PC-3 (cell line): Measurements from ENCODE around the gene SLC22A5.

Experiments
- EZH2 ChIP-seq: fragments of 300-600 bp; sonication (generic); IDR thresholded peaks from one replicate; pipeline ENCODE4 v1.6.1; 2017; ENCODE audit warnings: antibody characterized with exemption, mild to moderate bottlenecking, low read length; ENCODE audit not compliant: unreplicated experiment
- EZH2phosphoT487 ChIP-seq: fragments of 300-600 bp; sonication (generic); IDR thresholded peaks from 2 replicates; pipeline ENCODE4 v1.6.1; 2018; ENCODE audit warnings: mild to moderate bottlenecking, antibody characterized with exemption, low read length, borderline replicate concordance
- TF ChIP-seq, protein P1 (sequence below): fragments of 300-600 bp; sonication (generic); conservative IDR thresholded peaks from 2 replicates; pipeline ENCODE4 v1.5.1; 2017; ENCODE audit warnings: antibody characterized with exemption, low read depth, mild to moderate bottlenecking, low read length

DNA sequence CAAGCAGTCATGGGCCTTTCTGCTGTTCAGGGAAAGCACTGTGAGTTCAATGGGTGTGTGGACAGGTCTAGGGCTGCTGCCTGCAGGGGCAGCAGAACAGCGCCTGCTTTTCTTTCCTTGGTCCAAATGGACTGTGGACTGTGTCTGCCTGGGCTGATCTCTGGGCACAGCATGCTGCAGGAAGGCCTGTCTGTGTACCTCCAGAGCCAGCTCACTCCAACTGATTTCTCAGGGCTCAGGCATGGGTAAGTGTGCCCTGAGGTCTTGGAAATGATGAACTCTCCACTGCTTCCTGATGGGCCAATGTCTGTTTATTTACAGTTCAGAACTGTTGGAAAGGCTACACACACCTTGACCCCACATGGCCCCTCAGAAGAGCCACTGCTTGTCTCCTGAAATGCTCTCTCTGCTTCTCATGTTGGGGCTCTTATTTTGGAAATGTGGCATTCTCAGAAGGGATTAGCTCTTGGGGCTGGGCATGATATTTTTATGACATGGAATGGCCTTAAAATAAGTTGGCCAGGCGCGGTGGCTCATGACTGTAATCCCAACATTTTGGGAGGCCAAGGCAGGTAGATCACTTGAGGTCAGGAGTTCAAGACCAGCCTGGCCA, 48.3 kb upstream of the SLC22A5 start:
- TF ChIP-seq, protein P1, sequence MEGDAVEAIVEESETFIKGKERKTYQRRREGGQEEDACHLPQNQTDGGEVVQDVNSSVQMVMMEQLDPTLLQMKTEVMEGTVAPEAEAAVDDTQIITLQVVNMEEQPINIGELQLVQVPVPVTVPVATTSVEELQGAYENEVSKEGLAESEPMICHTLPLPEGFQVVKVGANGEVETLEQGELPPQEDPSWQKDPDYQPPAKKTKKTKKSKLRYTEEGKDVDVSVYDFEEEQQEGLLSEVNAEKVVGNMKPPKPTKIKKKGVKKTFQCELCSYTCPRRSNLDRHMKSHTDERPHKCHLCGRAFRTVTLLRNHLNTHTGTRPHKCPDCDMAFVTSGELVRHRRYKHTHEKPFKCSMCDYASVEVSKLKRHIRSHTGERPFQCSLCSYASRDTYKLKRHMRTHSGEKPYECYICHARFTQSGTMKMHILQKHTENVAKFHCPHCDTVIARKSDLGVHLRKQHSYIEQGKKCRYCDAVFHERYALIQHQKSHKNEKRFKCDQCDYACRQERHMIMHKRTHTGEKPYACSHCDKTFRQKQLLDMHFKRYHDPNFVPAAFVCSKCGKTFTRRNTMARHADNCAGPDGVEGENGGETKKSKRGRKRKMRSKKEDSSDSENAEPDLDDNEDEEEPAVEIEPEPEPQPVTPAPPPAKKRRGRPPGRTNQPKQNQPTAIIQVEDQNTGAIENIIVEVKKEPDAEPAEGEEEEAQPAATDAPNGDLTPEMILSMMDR = no peak
- TF ChIP-seq EZH2 (no peak), EZH2phosphoT487 (no peak)
